EL (cell line): ENCODE results near the gene TSPY10.
"Not testable (repeated sequence)": the region's sequence is repeated elsewhere in the genome, so short reads cannot be mapped to it uniquely, and the experiment has no call there.

Source experiments
- DNase-seq: peaks from one replicate; pipeline ENCODE4 v3.0.0-alpha.2; 2016

The TSPY10 gene

GRCh38 chrY:9527580-9527979 is at the start of gene TSPY10:
TSS of gene TSPY10 (plus strand) at chrY:9527880. CDS start at chrY:9527926, 46 bp downstream.
- not testable (repeated sequence) for DNase-seq

- not testable (repeated sequence) for DNase-seq
These were observed 40.7 kb upstream of the TSPY10 start, which contains the start of gene TSPY9 for GRCh38 chrY:9486967-9487366. TSS of gene TSPY9 (plus strand) at chrY:9487267. CDS start at chrY:9487313, 46 bp downstream.

- DNase-seq = not testable (repeated sequence)
These were observed 23.3 kb upstream of the TSPY10 start for GRCh38 chrY:9504396-9504795.

GRCh38 chrY:9516287-9516686 is 11.4 kb upstream of the TSPY10 start:
- not testable (repeated sequence) for DNase-seq
